Fibroblast of the conjunctiva (primary cell): ENCODE results near the gene COX4I1.

Source experiments
- DNase-seq: peaks from one replicate; pipeline ENCODE4 v3.0.0-alpha.2; 2010; ENCODE audit warnings: low read depth

Gene COX4I1

GRCh38 chr16:85767531-85767930 lies 32.0 kb upstream of the COX4I1 start:
- DNase-seq = peak; percentile 34

GRCh38 chr16:85768199-85768598 lies 31.3 kb upstream of the COX4I1 start:
- DNase-seq = no peak

GRCh38 chr16:85770741-85771140 lies 28.8 kb upstream of the COX4I1 start:
- no peak for DNase-seq

- no peak for DNase-seq
These were observed 26.5 kb upstream of the COX4I1 start for GRCh38 chr16:85773044-85773443.

GRCh38 chr16:85774136-85774535 lies 25.4 kb upstream of the COX4I1 start:
- no peak for DNase-seq

- DNase-seq = no peak
These were observed 24.7 kb upstream of the COX4I1 start for GRCh38 chr16:85774811-85775210.

GRCh38 chr16:85777583-85778310 lies 21.7 kb upstream of the COX4I1 start:
- no peak for DNase-seq

GRCh38 chr16:85778873-85779272 lies 20.6 kb upstream of the COX4I1 start:
- DNase-seq = no peak

- DNase-seq = no peak
These were observed 19.2 kb upstream of the COX4I1 start for GRCh38 chr16:85780281-85780680.

- DNase-seq = no peak
These were observed 18.3 kb upstream of the COX4I1 start for GRCh38 chr16:85781156-85781555.

- DNase-seq = peak; percentile 35
These were observed 17.7 kb upstream of the COX4I1 start for GRCh38 chr16:85781695-85782370.

- DNase-seq = no peak
These were observed 17.0 kb upstream of the COX4I1 start for GRCh38 chr16:85782451-85782850.

GRCh38 chr16:85783441-85783840 lies 16.1 kb upstream of the COX4I1 start:
- no peak for DNase-seq

GRCh38 chr16:85784813-85785212 lies 14.7 kb upstream of the COX4I1 start:
- no peak for DNase-seq

GRCh38 chr16:85785927-85786326 lies 13.6 kb upstream of the COX4I1 start:
- DNase-seq = no peak

GRCh38 chr16:85788819-85789218 lies 10.7 kb upstream of the COX4I1 start:
- DNase-seq = no peak

GRCh38 chr16:85789773-85790172 lies 9.7 kb upstream of the COX4I1 start:
- no peak for DNase-seq

GRCh38 chr16:85793662-85794298 lies 5.7 kb upstream of the COX4I1 start:
- DNase-seq = no peak

- DNase-seq = no peak
These were observed 4.8 kb upstream of the COX4I1 start for GRCh38 chr16:85794696-85795095.

- no peak for DNase-seq
These were observed 3.3 kb upstream of the COX4I1 start for GRCh38 chr16:85796152-85796551.

- no peak for DNase-seq
These were observed 2.9 kb upstream of the COX4I1 start for GRCh38 chr16:85796599-85796998.

GRCh38 chr16:85798283-85798776 lies 1.2 kb upstream of the COX4I1 start:
- no peak for DNase-seq

- DNase-seq = no peak
These were observed 496 bp upstream of the COX4I1 start for GRCh38 chr16:85798901-85799496.
